NCI-H82 treated with DMSO at 0.1 percent for 48 hours (cell line): ENCODE results near the gene ATP6V1C2.

Experiments used
- DNase-seq: peaks from one replicate; lab custom pipeline; 2025; ENCODE audit not compliant: unreplicated experiment; lab: John Stamatoyannopoulos, UW

The ATP6V1C2 gene

DNA sequence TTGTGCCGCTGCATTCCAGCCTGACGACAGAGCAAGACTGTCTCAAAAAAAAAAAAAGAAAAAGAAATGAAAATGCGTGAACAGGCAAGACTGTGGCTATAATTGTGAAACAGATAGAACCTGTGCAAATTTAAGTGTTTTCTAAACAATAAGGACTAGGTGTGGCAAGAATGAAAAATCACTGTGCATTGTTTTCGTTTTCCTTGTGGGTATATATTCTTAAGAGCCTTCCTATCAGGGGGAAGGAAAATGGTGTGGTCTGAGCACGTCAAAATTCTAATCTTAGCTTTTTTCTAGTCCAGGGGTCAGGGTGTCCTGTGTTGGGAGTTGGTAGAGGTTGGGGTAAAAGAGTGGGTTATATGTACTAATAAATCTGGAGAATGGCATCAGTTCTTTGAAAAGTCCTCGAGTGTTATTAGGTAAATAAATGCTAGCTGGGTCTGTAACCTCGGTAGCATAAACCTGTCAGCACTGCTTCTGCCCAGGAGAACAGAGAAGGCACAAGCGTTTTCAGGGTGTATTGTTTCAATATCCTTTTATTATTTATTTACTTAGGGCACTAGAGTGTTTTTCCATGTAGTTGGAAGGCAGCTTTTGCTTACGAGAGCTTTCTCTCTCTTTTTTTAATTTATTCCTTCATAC lies 11.6 kb downstream of the ATP6V1C2 start:
- no peak for DNase-seq

DNA sequence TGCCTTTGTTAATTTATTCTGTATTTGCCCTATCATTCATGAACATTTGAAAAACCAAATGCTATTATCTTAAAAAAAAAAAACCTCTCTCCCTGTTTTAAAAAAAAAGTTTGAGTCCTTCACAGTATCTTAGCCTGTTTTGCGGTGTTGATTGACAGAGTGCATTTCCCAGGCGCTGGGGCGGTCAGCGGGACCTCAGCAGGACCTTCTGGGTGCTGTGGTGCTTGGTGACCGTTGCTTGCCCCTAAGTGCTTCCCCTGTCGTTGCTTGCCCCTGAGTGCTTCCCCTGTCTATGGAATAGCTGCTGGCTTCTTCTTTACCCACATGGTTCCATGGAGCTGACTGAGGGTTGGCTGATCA lies 12.1 kb downstream of the ATP6V1C2 start:
- DNase-seq, result no peak

DNA sequence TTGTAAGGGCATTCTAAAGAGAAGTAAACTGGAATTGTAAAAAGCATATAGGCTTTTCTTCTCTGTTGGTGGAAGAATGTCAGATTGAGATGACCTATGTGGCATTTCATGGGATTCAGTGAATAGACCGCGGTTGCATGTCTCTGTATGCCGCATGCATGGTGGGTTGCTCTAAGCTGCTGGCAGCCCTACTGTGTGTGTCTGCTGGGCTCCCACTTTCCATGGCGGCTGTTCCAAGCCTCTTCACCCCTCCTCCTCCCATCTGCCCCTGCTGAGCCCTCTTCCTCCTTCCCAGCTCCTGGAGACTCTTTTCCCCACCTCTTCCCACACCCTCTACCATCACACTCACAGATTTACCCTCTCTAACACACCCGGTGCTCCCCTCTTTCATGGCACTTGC lies 12.6 kb downstream of the ATP6V1C2 start:
- no peak for DNase-seq

DNA sequence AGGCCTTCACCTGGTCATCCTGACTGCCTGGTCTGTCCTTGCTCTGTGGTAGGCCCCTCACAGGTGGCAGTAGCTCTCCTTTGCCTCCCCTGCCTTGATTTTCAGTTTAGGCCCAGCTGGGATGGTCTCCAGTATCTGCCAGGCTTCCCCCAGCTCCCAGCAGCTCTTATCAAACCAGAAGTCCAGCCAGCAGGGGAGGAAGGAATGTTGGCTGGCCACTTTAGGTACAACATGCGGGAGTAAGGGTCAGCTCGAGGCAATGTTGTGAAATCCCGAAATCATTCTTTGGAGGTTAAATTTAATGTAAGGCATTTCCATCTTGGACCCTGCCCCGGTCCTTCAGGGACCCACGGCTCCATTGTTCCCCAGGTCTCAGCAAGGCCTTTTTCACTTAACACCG lies 16.8 kb downstream of the ATP6V1C2 start:
- no peak for DNase-seq

DNA sequence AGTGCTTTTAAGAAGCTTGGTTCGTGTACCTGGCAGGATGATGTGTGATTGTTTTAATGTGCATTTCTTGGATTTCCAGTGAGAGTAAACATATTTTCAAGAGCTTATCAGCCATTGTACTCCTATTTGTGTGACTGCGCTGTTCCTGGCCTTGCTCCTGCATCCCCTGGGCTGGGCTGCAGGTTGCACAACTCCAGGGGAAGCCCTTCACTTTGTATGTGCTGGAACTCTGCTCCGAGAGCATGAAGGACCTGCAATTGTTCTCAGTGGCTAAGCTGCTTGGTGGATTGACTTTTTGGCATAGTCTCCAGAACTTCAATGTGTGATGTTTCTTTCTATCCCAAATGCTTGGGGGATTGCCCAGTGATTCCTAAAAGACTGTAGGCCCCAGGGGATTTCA lies 18.8 kb downstream of the ATP6V1C2 start:
- DNase-seq, result no peak

DNA sequence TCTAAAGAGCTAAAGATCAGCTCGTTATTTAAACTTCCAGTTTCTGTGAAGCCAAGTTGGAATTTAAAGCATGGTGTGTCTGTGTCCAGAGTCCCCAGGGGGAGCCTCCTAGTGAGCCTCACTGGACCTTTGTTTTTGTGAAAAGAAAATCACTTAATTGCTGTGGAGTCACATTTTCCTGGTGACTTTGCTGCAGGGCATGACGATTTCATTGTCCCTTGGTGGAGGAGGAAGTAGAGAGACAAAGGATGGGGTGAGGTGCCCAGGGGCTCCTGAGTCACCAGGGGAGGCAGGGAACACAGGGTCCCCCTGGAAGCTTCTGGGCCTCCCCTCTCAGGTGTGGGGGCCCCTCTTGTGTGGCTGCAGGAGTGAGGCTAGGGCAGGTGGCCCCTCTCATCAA lies 19.7 kb downstream of the ATP6V1C2 start:
- no peak for DNase-seq

DNA sequence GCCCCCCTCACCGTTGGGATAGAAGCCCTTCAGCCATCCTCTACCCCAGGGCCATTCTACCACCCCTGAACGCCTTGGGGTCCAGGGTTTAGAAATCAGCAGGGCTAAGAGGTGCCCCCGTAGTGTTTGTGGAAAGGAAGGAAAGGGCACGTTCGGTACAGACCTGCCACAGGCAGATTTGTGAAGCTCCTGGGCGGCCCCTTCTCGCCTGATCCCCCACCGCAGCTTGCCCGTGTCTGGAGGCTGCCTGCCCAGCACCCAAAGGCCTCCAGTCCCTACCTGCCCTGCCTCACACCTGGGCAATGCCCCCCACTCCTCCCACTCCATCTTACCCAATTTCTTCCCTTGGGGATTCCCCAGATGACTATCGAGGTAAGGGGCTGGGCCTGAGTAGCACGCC lies 21.2 kb downstream of the ATP6V1C2 start:
- no peak for DNase-seq

DNA sequence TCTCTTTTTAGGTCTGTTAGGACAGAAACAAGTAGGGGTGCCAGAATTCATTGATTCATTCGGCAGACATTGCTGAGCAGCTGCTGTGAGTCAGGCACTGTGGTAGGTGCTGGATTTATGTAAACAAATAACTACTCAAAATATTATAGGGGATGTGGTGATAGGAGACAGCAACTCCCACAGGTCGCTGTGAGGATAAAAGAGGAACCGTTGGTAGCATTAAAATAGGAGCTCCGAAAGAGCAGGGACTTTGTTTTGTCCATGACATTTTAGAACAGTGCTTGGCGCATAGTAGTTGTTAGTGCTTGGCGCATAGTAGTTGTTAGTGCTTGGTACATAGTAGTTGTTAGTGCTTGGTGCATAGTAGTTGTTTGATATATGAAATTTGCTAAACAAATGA lies 29.2 kb downstream of the ATP6V1C2 start:
- no peak for DNase-seq

DNA sequence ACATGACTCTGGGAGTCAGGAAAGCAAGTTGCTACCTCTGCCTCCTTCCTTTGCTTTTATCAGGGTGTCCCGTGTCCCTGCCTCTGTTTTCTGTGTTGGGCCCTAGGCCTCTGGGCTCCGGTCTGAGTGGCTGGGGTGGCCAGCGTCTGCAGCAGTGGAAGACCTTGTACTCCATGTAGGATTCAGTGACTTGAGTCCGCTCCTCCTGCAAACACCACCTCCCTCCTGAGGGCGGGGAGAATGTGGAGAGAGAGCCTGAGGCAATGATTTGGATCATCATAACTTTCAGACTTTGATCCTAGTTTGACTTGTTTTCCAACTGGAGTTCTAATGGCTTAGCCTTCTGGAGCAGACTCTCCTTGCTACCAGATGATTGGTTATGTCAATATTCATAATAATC lies 30.8 kb downstream of the ATP6V1C2 start:
- no peak for DNase-seq

DNA sequence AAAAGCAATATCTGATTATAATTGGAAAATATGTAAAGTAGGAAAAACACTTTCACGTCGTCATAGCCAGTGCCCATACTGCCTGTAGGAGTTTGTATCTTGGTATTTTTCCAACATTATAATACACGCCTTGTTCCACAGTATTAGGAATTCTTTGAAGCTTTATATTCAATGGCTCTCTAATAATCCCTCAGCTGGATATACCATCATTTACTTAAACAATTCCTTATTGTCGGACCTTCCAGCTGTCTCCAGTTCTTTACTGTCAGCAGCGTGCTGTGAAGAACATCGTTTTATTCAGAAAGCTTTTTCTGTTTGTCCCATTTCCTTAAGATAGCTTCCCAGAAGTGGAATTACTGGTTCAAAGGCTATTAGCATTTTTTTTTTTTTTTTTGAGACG lies 31.7 kb downstream of the ATP6V1C2 start:
- no peak for DNase-seq

DNA sequence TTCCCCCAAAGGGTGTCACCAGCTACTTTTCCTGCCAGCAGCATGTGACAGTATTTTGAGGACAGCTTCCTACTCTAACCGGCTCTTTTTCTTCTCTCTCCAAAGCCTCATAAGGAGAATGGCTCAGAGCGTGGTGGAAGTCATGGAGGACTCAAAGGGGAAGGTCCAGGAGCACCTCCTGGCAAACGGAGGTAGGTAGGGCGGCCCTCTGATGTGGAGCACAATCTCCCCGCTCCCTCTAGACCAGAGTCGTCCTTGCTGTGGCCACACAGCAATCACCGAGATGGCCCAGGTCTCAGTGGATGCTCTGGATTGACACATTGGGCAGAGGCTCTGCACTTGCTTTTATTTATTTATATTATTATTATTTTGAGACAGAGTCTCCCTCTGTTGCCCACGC lies 32.4 kb downstream of the ATP6V1C2 start:
- no peak for DNase-seq

DNA sequence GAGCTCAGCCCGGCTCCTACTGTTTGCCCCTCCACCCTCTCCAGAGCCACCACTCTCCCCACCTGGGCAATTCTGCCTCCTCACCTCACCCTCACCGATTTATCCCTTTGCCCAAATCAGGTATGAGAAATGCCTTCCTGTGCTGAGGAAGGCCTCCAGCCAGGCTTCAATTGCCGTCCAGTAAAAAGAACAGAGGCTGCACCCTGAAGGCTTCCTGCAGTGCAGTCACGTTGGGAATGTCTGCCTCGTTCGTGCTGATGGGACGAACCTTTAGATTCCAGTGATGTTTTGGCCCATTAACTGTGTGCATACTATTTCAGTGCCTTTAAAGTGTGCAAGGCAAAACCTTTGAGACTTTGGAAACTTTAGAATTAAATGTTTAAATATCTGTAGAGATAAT lies 34.2 kb downstream of the ATP6V1C2 start:
- no peak for DNase-seq

DNA sequence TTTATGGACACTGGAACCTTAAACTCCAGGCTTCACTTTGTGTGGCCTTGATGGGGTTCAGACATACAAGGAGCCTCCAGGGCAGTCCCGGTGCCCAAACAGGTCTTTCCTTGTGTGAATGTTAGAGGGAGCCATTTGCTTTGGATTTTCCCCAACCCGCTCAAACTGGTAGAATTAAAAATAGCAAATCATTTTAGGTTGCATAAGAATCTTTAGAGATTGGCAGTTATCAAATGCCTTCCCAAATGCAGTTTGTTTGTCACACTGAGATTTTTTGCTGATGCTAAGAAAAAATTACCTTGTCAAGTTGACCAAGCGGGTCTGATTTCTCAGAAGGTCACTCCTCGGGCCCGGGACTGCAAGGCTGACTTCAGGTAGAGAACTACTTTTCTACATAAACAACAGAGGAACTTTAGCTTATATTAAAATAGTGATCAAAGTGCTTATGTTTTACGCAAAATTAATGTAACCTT lies 36.4 kb downstream of the ATP6V1C2 start:
- DNase-seq, result no peak

DNA sequence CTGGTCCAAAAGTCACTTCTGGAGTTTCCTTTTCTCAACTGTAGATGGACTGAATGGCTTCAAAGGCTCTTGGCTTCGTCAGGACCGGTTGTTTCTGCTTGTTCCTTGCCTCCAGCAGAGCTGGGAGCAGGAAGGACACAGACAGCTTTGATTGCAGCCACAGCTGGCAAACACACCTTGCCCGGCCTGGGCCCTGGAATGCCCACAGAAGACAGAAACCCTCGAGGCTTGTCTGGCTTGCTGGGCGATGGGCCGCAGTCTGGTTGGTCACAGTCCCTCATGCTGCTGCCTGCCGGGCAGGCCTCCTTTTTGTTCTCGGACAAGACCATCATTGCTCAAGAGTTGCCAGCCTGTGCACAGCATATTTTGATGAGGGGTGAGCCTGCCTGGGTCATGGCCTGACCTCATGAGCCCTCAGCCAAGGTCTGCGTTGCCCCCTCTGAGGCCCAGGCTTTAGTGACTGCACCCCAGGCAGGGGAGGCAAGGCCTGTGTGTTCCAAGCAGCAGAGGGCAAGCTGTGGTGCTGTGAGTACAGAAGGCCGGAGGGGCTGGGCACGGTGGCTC lies 37.8 kb downstream of the ATP6V1C2 start:
- DNase-seq, result no peak

DNA sequence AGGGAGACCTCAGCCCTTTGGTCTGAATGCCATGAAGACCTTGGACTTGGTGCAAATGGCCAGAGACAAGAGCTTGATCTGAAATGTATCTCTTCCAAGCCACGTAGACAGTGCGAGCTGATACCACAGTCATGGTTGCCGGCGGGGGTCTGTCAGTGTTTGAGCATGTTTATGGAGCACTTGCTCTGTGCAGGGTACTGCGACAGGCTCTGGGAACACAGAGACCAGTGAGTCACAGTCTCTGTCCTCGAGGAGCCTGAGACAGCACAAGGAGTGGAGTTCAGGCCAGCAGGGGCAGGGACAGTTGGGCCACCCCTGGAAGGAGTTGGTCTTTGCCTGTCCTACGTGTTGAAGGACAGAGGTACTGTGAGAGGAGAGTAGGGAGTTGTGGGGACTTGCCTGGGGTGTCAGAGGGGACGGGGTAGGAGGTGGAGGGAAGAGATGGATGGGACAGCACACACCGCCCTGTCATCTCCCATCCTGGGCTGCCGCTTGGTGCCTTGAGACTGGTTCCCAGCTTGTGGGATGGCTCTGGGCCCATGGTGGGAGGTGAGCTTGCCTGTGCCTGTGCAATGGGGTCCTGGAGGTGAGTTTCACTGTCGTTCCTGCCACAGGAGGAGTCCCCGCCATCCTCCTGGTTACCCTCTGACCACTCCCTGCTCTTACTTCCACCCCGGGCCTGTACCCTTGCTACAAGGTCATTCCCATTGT lies 39.5 kb downstream of the ATP6V1C2 start:
- no peak for DNase-seq

DNA sequence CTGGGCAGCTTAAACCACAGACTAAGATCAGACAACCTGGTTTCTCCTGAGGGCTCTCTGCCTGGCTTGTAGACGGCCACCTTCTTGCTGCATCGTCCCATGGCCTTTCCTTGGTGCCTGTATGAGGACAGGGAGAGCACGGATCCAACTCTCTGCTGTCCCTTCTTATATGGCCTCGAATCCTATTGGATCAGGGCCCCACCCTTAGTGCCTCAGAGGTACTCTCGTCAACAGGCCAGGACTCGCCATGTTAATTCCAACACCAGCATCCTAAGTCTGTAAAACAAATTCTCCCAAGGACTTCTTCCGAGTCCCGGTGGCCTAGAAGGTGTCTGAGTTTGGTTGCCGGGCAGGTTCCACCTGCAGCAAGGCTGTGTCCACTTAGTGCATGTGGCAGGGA lies 40.2 kb downstream of the ATP6V1C2 start:
- no peak for DNase-seq

DNA sequence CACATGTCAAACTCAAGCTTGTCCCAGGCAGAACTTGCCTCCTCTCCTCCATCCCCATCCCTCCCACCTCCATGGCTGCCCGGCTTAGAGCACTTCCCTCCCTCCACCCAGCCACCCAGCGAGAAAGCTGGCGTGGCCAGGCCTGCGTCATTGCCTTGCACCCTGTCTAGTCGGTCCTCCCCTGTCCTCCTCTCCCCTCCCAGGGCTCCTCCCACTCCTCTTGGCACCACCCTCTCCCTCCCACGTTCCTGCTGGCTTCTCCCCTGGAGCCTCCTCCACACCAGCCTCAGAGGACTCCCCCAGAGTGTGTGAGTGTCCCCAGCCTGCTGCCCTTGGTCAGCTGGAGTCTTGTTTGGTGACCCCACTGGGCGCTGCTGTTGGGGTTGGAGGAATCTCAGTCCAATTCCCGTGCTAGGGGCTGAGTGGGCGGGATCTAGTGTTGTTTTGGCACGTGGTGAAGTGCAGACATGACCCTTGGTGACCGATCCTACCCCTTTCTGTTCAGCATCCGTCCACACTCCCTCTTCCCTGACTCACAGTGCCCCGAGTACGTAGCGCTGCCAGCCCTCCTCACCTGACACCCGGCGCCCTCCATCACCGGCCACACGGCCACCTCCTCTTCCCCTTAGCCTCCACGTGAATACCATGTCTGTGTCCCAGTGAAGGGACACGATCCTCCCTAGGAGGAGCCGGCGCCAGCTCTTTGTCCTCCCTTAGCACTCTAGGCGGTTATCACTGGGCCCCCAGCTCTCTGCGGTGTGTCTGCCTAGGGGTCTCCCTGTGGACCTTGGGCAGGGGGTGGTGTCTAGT lies 41.4 kb downstream of the ATP6V1C2 start:
- DNase-seq, result no peak

DNA sequence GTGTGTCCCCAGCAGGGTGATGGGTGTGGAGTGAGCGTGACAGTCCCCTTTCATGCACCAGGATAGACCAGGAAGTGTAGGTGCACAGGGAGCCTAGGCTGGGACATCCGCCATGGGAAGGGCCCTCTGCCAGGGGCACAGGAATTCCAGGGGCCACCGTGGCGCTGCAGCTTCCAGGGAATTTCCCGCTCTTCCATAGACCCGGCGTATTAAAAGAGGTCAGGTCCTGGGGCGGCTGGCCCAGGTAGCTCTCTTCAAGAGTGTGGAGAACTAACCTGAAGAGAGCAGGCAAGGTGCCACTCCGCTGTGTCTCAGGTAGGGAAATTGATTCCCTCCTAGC lies 42.0 kb downstream of the ATP6V1C2 start:
- no peak for DNase-seq

DNA sequence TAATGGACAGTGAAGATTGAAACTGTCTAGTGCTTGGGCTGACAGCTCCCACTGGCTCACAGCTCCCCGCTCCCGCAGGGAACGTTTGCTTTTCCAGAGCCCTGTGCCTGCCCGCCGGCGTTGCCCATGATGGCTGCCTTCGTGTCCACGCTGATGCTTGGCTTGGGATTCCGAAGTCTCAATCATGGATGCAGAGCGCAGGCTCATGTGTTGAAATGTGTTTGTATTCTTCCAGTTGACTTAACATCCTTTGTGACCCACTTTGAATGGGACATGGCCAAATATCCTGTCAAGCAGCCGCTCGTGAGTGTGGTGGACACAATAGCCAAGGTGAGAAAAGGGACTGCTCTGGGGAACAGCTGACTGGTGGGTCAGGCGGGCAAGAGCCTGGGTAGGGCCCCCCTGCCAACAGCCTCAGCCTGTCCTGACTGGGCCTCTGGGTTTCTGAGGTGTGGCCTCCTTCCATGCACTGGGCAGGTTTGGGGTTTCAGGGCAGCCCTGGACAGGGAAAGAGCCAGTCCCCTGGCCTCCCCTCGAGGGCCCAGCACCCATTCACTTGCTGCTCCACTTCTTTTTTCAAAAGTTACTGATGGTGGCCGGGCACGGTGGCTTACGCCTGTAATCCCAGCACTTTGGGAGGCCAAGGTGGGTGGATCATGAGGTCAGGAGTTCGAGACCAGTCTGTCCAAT lies 42.8 kb downstream of the ATP6V1C2 start:
- DNase-seq, result no peak

DNA sequence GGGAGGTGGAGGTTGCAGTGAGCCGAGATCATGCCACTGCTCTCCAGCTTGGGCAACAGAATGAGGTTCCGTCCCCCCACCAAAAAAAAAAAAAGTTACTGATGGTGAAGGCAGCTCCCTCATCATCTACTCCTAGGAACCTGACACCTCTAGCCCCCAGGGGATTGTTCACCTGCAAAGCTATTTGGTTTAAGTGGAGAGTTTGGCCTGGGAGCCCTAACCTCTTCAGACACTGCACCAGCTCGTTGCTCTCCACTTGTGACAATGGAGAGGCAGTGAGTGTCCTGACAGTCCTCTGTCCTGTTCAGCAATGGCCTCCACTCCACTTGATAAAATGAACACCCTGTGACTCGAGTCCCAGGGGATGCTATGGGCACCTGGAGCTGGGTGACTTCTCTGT lies 43.5 kb downstream of the ATP6V1C2 start:
- DNase-seq, result no peak

DNA sequence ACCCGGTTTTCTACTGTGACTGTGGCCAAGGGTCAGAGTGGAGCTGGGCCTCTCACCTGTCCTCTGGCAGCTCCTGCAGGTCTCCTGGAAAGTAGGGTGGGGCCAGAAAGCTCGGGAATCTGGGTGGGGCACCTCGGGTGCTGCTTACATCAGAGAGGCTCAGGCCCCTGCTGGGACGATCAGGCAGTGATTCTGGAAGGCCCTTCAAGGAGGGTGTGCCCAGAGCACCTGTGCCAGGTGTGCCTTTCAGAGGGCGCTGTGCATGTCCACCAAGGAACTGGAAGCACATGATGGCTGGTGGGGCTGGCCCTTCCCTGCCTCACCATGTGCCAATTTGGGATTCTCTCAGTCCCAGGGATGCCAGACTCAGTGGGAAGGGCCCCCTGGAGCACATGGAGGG lies 44.0 kb downstream of the ATP6V1C2 start:
- no peak for DNase-seq
